ENCODE results near the gene ZBTB5.
"Not testable (repeated sequence)": the region's sequence is repeated elsewhere in the genome, so short reads cannot be mapped to it uniquely, and the experiment has no call there.

Gene ZBTB5

GRCh38 chr9:37429441-37430285 is 35.6 kb downstream of the ZBTB5 start:
- Histone ChIP-seq H4K20me1 (ENCODE audit: insufficient read depth, low read length) (peaks cover 2% of the 10 kb centered on the region; the same call in 1 of the 2 replicates), H2AFZ (ENCODE audit: low read depth, low read length) (no peak overlapping the region), H3K79me2 (ENCODE audit: insufficient read depth, low read length) (peaks cover 3% of the 10 kb centered on the region), H3K4me1 (ENCODE audit: insufficient read depth, low read length) (peaks cover 3% of the 10 kb centered on the region), H3K27ac (ENCODE audit: low read length) (no peak overlapping the region), H3K36me3 (ENCODE audit: insufficient read depth, low read length) (peaks cover 69% of the 10 kb centered on the region), H3K9me3 (ENCODE audit: insufficient read depth, low read length, severe bottlenecking) (no peaks in the 10 kb centered on the region), H3K9ac (ENCODE audit: low read depth, low read length) (no peak overlapping the region), H3K4me2 (ENCODE audit: insufficient read depth, low read length) (no peak overlapping the region), H3K4me3 (ENCODE audit: low read depth in 1 of 2, low read length in 2 of 2) (no peak overlapping the region), H3K27me3 (ENCODE audit: insufficient read depth, low read length, poor library complexity) (no peaks in the 10 kb centered on the region)
- DNase-seq (no peak), ATAC-seq (ENCODE audit: insufficient read depth, low read depth) (no peak)
- TF ChIP-seq CTCF (IDR thresholded peaks at IDR 0.05; ENCODE audit: borderline replicate concordance, extremely low read depth, low read length, poor library complexity, severe bottlenecking) = no peak
- no peak for TF ChIP-seq EZH2 (IDR thresholded peaks at IDR 0.05; ENCODE audit: borderline replicate concordance, low read depth, low read length, severe bottlenecking)

- Histone ChIP-seq H3K27me3 (ENCODE audit: insufficient read depth, low read length, poor library complexity) (no peaks in the 10 kb centered on the region), H3K27ac (ENCODE audit: low read length) (no peak overlapping the region), H3K9me3 (ENCODE audit: insufficient read depth, low read length, severe bottlenecking) (no peaks in the 10 kb centered on the region), H4K20me1 (ENCODE audit: insufficient read depth, low read length) (peaks cover 12% of the 10 kb centered on the region), H2AFZ (ENCODE audit: low read depth, low read length) (no peak overlapping the region), H3K4me3 (ENCODE audit: low read depth in 1 of 2, low read length in 2 of 2) (no peak overlapping the region), H3K4me2 (ENCODE audit: insufficient read depth, low read length) (no peak overlapping the region), H3K9ac (ENCODE audit: low read depth, low read length) (no peak overlapping the region), H3K36me3 (ENCODE audit: insufficient read depth, low read length) (peaks cover 57% of the 10 kb centered on the region), H3K79me2 (ENCODE audit: insufficient read depth, low read length) (peaks cover 16% of the 10 kb centered on the region), H3K4me1 (ENCODE audit: insufficient read depth, low read length) (peaks cover 16% of the 10 kb centered on the region)
- DNase-seq = no peak
- TF ChIP-seq EZH2 (IDR thresholded peaks at IDR 0.05; ENCODE audit: borderline replicate concordance, low read depth, low read length, severe bottlenecking) (no peak), CTCF (IDR thresholded peaks at IDR 0.05; ENCODE audit: borderline replicate concordance, extremely low read depth, low read length, poor library complexity, severe bottlenecking) (no peak)
- no peak for ATAC-seq (ENCODE audit: insufficient read depth, low read depth)
These were observed 36.9 kb downstream of the ZBTB5 start for GRCh38 chr9:37428345-37428744.

GRCh38 chr9:37426846-37427245 is 38.4 kb downstream of the ZBTB5 start:
- Histone ChIP-seq H3K79me2 (ENCODE audit: insufficient read depth, low read length) (peaks cover 31% of the 10 kb centered on the region), H3K27ac (ENCODE audit: low read length) (no peak overlapping the region), H4K20me1 (ENCODE audit: insufficient read depth, low read length) (peaks cover 12% of the 10 kb centered on the region), H3K36me3 (ENCODE audit: insufficient read depth, low read length) (peaks cover 53% of the 10 kb centered on the region), H2AFZ (ENCODE audit: low read depth, low read length) (no peak overlapping the region), H3K4me1 (ENCODE audit: insufficient read depth, low read length) (peaks cover 25% of the 10 kb centered on the region), H3K4me3 (ENCODE audit: low read depth in 1 of 2, low read length in 2 of 2) (no peak overlapping the region), H3K9ac (ENCODE audit: low read depth, low read length) (no peak overlapping the region), H3K4me2 (ENCODE audit: insufficient read depth, low read length) (no peak overlapping the region), H3K27me3 (ENCODE audit: insufficient read depth, low read length, poor library complexity) (no peaks in the 10 kb centered on the region), H3K9me3 (ENCODE audit: insufficient read depth, low read length, severe bottlenecking) (no peaks in the 10 kb centered on the region)
- TF ChIP-seq CTCF (IDR thresholded peaks at IDR 0.05; ENCODE audit: borderline replicate concordance, extremely low read depth, low read length, poor library complexity, severe bottlenecking) (no peak), EZH2 (IDR thresholded peaks at IDR 0.05; ENCODE audit: borderline replicate concordance, low read depth, low read length, severe bottlenecking) (no peak)
- ATAC-seq (ENCODE audit: insufficient read depth, low read depth) (no peak), DNase-seq (no peak)

GRCh38 chr9:37426431-37426830 is 38.8 kb downstream of the ZBTB5 start:
- ATAC-seq (ENCODE audit: insufficient read depth, low read depth); H3K9ac ChIP-seq (ENCODE audit: low read depth, low read length): not testable (repeated sequence)
- peaks cover 49% of the 10 kb centered on the region for H3K36me3 ChIP-seq (ENCODE audit: insufficient read depth, low read length)

More at GRCh38 chr9:37426431-37426830, 38.8 kb downstream of the ZBTB5 start:
- H3K79me2 ChIP-seq (ENCODE audit: insufficient read depth, low read length) = peaks cover 31% of the 10 kb centered on the region
- not testable (repeated sequence) for H3K27me3 ChIP-seq (ENCODE audit: insufficient read depth, low read length, poor library complexity); H3K4me3 ChIP-seq (ENCODE audit: low read depth in 1 of 2, low read length in 2 of 2); H2AFZ ChIP-seq (ENCODE audit: low read depth, low read length); DNase-seq; H3K4me2 ChIP-seq (ENCODE audit: insufficient read depth, low read length); H3K9me3 ChIP-seq (ENCODE audit: insufficient read depth, low read length, severe bottlenecking); H3K27ac ChIP-seq (ENCODE audit: low read length)
- H3K4me1 ChIP-seq (ENCODE audit: insufficient read depth, low read length) = peaks cover 29% of the 10 kb centered on the region
- peaks cover 12% of the 10 kb centered on the region for H4K20me1 ChIP-seq (ENCODE audit: insufficient read depth, low read length)

Data from DND-41 (cell line).